HG03354 (cell line): ENCODE data around the gene PSME2.
A peak's percentile ranks its signal among the peaks of the same experiment; 100 is the strongest.

Experiments
- ATAC-seq: cut with Tn5 transposase; IDR thresholded peaks from one replicate; pipeline ENCODE4 v1.9.1; 2021; ENCODE audit warnings: mild to moderate bottlenecking; ENCODE audit not compliant: unreplicated experiment, poor library complexity, severe bottlenecking

The PSME2 gene

DNA sequence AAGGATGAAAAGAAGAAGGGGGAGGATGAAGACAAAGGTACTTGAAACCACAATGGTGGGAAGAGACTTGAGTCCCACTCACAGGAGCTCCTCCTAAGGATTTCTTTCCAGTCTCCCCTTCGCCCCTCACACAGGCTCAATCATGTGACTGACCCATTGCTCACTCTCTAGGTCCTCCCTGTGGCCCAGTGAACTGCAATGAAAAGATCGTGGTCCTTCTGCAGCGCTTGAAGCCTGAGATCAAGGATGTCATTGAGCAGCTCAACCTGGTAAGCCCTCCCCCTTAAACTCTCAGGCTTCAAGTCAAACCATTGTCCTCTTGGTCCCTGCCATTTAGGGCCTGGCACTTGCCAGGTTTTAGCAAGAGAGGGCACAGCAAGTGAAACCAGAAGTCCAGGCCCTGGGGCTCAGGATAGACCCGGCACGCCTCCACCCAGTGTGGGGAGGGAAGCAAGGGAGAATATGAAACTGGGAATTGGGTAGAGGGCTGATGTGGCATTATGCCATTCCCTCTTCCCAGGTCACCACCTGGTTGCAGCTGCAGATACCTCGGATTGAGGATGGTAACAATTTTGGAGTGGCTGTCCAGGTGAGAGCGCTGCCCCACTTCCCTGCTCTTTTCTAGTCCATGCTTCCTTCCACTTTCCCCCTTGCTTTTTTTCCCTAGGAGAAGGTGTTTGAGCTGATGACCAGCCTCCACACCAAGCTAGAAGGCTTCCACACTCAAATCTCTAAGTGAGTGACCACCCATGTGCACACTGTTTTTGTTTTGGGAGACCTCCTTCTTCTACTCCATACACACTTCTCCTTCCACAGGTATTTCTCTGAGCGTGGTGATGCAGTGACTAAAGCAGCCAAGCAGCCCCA, 8.6 kb downstream of the PSME2 start:
- ATAC-seq = no peak

DNA sequence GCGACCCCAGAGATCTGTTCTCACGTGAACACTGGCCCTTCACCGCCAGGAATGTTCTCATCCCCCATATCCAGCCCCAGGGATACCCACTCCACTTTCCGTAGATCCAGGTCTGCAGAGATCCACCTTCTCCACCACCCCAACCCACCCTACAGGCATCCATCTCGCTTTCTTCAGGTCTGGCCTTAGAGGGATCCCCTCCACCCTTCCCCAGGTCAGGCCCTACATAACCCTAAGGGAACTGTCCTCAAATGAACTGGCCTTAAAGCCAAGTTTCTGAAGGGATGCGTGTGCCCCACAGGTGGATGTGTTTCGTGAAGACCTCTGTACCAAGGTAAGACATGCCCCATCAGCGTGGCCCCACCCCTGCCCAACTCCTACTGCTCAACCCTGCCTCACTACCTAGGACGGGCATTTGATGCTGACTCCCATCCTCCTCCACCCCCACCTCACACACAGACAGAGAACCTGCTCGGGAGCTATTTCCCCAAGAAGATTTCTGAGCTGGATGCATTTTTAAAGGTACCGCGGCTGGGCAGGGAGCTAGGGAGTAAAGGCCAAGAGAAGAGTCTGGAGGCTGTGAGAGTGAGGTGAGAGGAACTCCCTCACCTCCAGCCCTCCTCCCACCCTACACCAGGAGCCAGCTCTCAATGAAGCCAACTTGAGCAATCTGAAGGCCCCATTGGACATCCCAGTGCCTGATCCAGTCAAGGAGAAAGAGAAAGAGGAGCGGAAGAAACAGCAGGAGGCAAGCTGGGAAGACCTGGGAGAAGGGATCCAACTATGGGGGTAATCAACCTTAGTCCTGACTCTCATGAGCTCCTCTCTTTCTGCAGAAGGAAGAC, 9.5 kb downstream of the PSME2 start:
- no peak for ATAC-seq

DNA sequence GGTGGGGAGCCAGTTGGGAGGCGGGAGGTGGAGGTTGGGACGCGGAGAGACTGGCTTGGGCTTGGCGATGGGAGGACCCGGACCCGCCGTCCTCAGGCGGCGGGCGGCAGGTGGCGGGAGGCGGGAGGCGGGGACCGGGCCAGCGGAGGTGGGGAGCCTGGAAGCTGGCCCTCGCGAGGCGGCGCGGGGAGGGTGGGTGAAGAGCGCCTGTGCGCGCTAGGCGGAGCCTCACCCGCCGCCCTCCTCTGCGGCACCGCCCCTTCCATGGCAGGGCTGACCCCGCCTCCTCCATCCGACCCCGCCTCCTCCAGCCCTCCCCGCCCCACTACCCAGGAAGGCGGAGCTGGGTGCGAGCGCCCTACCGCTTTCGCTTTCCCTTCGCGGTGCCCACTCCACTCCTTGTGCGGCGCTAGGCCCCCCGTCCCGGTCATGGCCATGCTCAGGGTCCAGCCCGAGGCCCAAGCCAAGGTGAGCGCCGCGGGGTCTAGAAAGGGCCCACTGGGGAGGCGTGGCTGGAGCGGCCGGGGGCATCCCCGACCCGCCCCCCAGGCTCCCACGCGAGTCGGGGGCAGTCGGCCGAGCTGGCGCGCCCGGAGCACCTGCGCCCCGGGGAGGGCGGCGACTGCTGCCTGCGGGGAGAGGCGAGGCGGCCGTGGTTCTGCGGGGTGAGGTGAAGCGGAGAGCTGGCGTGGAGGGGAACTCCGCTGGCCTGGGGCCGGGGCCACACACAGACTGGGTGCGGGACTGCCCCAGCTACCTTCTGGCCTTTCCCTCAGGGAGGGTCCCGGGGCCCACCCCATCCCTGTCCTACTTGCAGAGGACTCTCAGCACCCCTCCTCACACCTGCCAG, 10.4 kb downstream of the PSME2 start, which contains the start of gene PSME1:
Gene PSME1, plus strand, starts transcription at position 361 of the 850 bp plus-strand sequence. Its CDS starts 69 bp downstream, at position 430.
- ATAC-seq = peak; percentile 88

DNA sequence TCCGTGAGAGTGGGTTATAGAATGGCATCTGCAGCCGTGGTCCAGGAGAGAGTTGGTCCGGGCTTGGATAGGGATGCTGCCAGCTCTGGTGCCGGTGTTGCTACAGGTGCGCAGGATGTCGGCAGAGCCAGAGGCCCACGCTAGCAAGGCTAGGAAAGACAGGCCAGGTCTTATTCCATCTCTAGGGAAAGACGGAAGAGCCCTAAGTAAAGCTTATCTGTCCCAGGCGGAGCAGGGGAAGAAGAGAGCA, 10.9 kb downstream of the PSME2 start:
- peak; percentile 19 for ATAC-seq

DNA sequence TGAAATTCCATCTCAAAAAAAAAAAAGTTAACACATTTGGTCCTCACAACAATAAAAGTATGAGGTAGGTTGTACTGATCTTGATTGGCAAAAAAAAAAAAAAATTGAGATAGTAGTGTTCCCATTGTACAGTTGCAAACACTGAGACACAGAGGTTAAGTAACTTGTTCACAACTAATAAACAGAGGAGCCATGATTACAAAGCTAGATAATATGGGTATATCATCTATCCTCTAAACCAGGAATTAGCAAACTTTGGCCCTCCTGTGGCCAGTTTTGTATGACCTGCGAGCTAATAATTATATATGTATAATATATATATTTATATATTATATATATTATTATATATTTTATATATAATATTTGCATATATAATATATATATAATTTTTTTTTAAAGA, 12.7 kb downstream of the PSME2 start:
- no peak for ATAC-seq

DNA sequence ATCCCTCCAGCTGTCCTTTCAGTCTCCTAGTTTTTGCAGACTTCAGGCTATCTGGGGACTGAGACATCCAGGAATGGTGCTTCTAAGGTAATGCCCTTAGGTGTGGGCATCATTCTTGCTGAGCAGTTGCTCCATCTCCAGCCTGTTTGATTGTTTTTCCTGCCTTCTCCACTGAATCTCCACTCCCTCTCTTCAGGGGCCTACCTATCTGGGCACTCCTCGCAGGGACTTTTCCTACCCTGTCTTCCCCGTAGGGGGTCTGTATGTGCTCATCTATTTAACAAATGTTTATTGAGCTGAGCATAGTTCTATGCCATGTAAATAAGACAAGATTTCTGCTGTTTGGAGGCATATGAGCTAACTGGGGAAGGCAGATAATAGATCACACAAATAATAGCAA, 13.4 kb downstream of the PSME2 start:
- no peak for ATAC-seq

DNA sequence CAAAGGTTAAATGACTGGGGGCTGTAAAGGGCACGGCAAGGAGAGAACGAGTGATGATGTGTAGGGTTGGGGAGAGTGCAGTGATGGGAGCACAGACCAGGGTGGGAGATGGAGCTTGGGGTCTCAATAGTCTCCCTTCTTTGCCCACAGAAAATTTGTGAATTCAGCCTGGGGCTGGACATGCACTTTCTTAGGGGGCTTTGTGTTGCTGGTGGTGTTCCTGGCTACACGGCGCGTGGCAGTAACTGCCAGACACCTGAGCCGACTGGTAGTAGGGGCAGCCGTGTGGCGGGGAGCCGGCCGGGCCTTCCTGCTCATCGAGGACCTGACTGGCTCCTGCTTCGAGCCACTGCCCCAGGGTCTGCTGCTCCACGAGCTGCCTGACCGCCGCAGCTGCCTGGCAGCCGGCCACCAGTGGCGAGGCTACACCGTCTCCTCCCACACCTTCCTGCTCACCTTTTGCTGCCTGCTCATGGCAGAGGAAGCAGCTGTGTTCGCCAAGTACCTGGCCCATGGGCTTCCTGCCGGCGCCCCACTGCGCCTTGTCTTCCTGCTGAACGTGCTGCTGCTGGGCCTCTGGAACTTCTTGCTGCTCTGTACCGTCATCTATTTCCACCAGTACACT, 14.2 kb downstream of the PSME2 start:
- ATAC-seq = no peak

DNA sequence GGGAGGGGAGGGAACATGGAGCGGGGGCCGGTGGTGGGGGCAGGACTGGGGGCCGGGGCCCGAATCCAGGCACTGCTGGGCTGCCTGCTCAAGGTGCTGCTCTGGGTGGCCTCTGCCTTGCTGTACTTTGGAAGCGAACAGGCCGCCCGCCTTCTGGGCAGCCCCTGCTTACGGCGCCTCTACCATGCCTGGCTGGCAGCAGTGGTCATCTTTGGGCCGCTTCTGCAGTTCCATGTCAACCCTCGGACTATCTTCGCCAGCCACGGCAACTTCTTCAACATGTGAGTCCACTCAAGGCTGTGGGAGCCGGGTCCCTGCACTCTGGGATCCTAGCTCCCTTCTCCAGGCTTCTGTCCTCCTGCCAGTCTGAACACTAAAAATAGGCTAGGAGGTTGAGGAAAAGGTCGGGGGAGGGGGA, 14.9 kb downstream of the PSME2 start:
- no peak for ATAC-seq

DNA sequence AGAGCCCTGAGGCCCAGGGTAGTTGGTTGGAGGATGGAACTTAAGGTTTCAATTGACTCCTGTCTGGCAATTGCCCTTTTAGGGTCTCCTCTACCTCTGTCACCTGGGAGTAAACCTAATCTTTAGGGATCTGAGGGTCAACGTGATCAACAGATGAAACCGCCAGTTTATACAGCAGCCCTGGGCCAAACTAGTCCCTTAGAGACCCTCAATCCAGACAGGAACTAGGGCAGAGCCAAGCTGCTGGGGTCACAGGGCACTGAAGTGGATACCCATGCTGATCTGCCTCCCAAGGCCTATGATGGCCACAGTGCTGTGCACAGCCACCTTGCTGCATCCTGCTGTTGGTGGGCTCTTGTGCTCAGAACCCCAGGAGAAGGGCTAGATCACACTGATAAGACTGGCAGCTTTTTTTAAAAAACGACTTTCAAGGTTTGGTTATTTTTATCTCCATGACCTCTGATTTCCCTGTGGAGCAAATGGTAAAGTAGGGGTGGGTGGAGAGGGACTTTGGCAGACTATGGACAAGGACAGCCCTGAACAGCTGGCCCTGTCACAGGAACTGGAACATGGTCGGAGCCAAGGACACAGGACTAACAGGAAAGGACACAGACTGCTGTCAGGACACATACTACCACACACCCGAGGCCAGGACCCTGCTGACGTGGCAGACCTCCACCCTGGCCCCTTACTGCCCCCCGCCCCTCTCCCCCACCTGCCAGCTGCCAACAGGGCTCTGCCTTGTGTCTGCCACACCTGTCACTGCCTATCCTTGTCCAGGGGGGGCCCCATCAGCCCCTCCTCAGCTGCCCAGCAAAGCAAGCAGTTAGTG, 15.5 kb downstream of the PSME2 start:
- no peak for ATAC-seq

DNA sequence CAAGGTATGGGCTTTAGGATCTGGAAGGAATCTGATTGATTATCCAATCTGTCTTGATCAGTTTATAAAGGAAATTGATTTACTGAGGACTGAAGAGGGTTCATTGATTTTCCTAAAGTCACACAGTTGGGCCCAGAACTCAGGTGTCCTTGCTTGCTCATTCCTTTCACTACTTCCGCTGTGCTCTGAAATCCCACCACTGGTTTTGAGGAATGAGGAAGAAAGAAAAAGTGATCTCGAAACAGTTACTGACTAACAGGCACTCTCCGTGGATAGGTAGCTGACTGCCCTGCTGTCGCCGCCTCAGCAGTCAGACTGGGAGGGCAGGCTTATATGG, 16.1 kb downstream of the PSME2 start, which contains the start of gene FITM1:
Gene FITM1, plus strand, starts transcription at position 280 of the 337 bp plus-strand sequence. CDS start 905 bp downstream, outside the sequence.
- no peak for ATAC-seq

DNA sequence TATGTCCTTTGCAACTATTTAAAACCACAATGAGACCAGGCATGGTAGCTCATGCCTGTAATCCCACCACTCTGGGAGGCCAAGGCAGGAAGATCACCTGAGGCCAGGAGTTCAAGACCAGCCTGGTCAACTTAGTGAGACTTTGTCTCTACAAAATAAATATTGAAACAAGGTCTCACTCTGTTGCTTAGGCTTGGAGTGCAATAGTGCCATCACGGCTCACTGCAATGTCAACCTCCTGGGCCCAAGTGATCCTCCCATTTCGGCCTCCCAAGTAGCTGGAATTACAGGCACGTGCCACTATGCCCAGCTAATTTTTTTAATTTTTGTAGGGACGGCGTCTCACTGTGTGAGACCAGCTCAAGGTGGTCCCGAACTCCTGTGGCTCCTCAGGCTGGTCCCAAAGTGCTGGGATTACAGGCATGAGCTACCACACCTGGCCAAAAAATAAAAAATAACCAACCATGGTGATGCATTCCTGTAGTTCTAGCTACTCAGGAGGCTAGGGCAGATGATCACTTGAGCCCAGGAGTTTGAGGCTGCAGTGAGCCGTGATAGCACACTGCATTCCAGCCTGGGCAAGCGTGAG, 16.9 kb downstream of the PSME2 start:
- ATAC-seq = no peak

DNA sequence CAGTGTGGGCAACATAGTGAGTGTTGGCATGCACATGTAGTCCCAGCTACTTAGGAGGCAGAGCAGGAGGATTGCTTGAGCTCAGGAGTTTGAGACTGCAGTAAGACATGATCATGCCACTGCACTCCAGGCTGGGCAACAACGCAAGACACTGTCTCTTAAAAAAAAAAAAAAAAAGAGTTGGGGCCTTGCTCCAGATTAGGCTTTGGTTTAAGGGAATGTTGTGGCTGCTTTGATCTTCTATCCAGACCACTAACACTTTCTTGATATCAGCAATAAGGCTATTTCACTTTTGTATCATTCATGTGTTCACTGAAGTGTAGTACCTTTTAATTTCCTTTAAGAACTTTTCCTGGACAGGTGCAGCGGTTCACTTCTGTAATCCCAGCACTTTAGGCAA, 18.7 kb downstream of the PSME2 start:
- no peak for ATAC-seq

DNA sequence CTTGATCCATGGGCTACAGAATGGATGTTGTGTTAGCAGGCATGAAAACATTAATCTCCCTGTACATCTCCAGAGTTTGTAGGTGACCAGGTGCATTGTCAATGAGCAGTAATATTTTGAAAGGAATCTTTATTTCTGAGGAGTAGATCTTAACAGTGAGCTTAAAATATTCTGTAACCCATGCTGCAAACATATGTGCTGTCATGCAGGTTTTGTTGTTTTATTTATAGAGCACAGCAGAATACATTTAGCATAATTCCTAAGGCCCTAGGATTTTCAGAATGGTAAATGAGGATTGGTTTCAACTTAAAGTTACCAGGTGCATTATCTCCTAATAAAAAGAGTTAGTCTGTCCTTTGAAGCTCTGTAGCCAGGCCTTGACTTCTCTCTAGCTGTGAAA, 19.5 kb downstream of the PSME2 start:
- ATAC-seq = no peak

DNA sequence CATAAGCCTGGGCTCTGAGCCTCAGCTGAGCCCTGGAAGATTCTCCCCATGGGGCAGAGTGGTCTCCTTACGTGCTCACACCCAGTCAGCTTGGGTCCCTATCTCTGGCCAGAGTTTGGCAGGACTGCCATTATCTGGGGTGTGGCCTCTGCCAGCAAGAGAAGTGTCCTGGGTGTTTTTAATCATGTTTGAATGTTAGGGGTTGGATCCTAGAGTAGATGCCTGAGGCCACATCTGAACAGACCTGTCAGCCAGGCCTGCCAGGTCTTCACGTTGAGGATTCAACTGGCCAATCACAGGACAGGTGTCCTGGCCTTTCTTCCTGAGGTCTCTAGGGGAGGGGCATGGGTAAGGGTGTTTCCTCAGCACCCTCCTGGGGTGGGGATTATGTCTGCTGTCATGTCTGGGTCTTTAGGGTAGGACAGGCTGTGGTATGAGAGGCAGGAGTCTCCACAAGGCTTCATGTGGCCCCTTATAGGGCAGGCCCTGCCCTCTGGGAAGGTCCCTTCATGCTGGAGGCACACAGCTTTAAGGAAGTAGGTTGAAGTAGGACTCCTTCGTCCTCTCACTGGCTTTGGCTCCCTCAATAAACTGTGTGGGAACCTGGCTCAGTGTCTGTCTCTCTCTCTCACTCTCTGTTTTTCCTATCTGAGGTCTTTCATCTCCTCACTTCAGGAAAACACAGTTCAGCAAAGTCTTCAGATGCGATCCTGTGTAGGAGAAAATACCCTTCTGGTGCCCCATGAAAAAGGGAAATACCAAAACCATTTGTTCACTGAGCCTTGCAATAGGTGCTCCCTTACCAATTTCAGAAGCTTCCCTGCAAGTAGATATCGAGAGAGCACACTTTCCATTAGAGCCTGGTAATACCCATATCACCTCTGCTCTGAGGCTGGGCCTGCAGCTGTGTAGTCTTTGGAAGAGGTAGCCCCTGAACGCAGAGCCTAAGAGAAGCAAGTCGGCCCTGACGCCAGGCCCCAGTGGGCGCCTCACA, 22.7 kb downstream of the PSME2 start:
- no peak for ATAC-seq

DNA sequence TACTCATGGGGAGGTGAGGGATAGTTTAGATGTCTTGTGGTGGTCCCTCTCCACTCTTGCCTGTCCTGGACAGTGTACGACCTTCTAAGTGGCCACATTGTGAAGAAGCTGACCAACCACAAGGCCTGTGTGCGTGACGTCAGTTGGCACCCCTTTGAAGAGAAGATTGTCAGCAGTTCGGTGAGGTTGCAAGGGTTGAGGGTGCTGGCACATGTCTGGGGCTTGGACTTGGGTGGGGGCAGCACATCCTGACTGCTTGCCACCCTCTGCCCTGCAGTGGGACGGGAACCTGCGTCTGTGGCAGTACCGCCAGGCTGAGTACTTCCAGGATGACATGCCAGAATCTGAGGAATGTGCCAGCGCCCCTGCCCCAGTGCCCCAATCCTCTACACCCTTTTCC, 23.5 kb downstream of the PSME2 start:
- no peak for ATAC-seq

DNA sequence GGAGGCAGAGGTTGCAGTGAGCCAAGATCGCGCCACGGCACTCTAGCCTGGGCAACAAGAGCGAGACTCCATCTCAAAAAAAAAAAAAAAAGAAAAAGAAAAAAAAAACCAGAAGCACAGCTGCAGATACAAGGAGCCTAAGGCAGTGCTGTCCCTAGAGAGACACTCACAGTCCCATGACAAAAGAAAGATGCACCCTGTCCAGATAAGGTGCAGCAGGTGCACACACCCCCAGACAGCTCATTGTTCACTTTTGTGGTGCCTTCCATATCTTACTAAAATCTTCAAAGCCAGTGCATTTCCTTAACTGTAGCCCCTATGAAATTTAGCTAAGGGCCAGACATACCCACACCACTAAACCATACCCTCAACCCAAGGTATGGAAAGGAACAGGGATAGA, 24.0 kb downstream of the PSME2 start:
- ATAC-seq = no peak

DNA sequence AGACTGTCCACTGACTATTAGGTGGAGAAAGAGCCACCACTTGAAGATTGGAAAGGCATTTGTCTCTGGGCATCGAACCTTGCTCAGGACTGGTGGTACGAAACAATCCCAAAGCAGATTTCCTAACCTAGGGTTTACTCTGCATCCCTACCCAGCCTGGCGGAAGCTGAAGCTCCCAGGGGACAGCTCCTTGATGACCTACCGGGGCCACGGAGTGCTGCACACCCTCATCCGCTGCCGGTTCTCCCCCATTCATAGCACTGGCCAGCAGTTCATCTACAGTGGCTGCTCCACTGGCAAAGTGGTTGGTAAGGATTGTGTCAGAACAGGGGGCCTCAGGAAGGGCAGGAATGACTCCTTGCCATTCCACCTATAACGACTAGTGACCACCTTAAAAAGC, 25.2 kb downstream of the PSME2 start:
- no peak for ATAC-seq
